Parathyroid adenoma (tissue), 2 donors: Measurements from ENCODE around the gene BIRC7.

ENCODE experiments used
- H2AFZ ChIP-seq: fragments of 300-600 bp; sonication (generic); one replicate; pipeline ENCODE4 v1.7.0; 2017; ENCODE audit warnings: antibody characterized with exemption, mild to moderate bottlenecking
- H3K27ac ChIP-seq: fragments of 300-600 bp; sonication (generic); one replicate; pipeline ENCODE4 v1.7.0; 2017
- H3K27me3 ChIP-seq: fragments of 300-600 bp; sonication (generic); one replicate; pipeline ENCODE4 v1.7.0; 2017; ENCODE audit warnings: low read length; ENCODE audit not compliant: control insufficient read depth, insufficient read depth
- H3K36me3 ChIP-seq: fragments of 300-600 bp; sonication (generic); one replicate; pipeline ENCODE4 v1.7.0; 2017; ENCODE audit warnings: low read length; ENCODE audit not compliant: control insufficient read depth, insufficient read depth
- H3K4me1 ChIP-seq: fragments of 300-600 bp; sonication (generic); one replicate; pipeline ENCODE4 v1.7.0; 2017; ENCODE audit warnings: control low read depth
- H3K4me2 ChIP-seq: fragments of 300-600 bp; sonication (generic); one replicate; pipeline ENCODE4 v1.7.0; 2017; ENCODE audit warnings: low read length
- H3K4me3 ChIP-seq: fragments of 300-600 bp; sonication (generic); one replicate; pipeline ENCODE4 v1.7.0; 2017; ENCODE audit warnings: low read depth, low read length
- H3K79me2 ChIP-seq: fragments of 300-600 bp; sonication (generic); one replicate; pipeline ENCODE4 v1.7.0; 2017; ENCODE audit warnings: control low read depth
- H3K9ac ChIP-seq: fragments of 300-600 bp; sonication (generic); one replicate; pipeline ENCODE4 v1.7.0; 2017; ENCODE audit warnings: mild to moderate bottlenecking
- H3K9me3 ChIP-seq: fragments of 300-600 bp; sonication (generic); one replicate; pipeline ENCODE4 v1.7.0; 2017; ENCODE audit warnings: low read length; ENCODE audit not compliant: control insufficient read depth
- CTCF ChIP-seq: fragments of 300-600 bp; sonication (generic); IDR thresholded peaks from one replicate; pipeline ENCODE4 v1.7.0; 2017; ENCODE audit warnings: antibody characterized with exemption, mild to moderate bottlenecking
- donor health status: primary hyperparathyroidism.

Gene BIRC7

GRCh38 chr20:63235399-63235983 is at the start of gene BIRC7:
Gene BIRC7 (plus strand): TSS chr20:63235905. CDS start chr20:63236097, 192 bp downstream.
- Histone ChIP-seq H3K79me2 (no peaks in the 10 kb centered on the region), H3K9ac (no peak within 1 kb of the TSS), H3K27ac (no peak within 1 kb of the TSS), H3K4me2 (no peak within 1 kb of the TSS), H2AFZ (no peak within 1 kb of the TSS), H3K4me3 (no peak within 1 kb of the TSS), H3K4me1 (no peaks in the 10 kb centered on the region), H3K36me3 (no peaks in the 10 kb centered on the region), H3K9me3 (no peaks in the 10 kb centered on the region), H3K27me3 (no peaks in the 10 kb centered on the region)
- no peak for TF ChIP-seq CTCF

DNA sequence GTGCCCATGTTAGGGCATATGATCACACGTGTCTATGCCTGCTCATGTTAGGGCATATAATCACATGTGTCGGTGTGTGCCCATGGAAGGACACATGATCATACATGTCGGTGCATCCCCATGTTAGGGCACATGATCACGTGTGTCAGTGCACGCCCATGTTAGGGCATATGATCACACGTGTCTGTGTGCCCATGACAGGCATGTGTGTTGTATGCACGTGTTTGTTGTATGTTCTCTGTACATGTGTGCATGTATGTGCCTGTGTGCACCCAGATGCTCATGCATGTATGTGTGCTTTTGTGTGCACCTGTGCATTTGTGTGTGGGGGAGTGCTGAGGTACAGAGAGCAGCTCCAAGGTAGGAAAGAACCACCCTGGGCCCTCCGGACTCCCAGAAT is 49.6 kb upstream of the BIRC7 start:
- Histone ChIP-seq H3K4me1 (no peaks in the 10 kb centered on the region), H3K36me3 (no peaks in the 10 kb centered on the region), H3K4me2 (no peak overlapping the region), H3K4me3 (no peak overlapping the region), H3K9ac (no peak overlapping the region), H3K79me2 (no peaks in the 10 kb centered on the region), H2AFZ (no peak overlapping the region), H3K27ac (no peak overlapping the region), H3K27me3 (no peaks in the 10 kb centered on the region), H3K9me3 (no peaks in the 10 kb centered on the region)
- no peak for TF ChIP-seq CTCF

- Histone ChIP-seq H3K4me2 (no peak overlapping the region), H3K27ac (no peak overlapping the region), H3K27me3 (no peaks in the 10 kb centered on the region), H3K4me3 (no peak overlapping the region), H3K9me3 (no peaks in the 10 kb centered on the region), H3K4me1 (no peaks in the 10 kb centered on the region), H3K79me2 (no peaks in the 10 kb centered on the region), H3K9ac (no peak overlapping the region), H3K36me3 (no peaks in the 10 kb centered on the region), H2AFZ (no peak overlapping the region)
- no peak for TF ChIP-seq CTCF
Measured at GRCh38 chr20:63186528-63187316, 49.0 kb upstream of the BIRC7 start.

GRCh38 chr20:63187338-63188158 is 48.2 kb upstream of the BIRC7 start:
- no peak overlapping the region for H3K27ac ChIP-seq
- no peaks in the 10 kb centered on the region for H3K36me3 ChIP-seq
- TF ChIP-seq CTCF = no peak
- no peaks in the 10 kb centered on the region for H3K9me3 ChIP-seq
- no peak overlapping the region for H3K9ac ChIP-seq
- H3K4me3 ChIP-seq = no peak overlapping the region
- H3K4me2 ChIP-seq = no peak overlapping the region
- H3K4me1 ChIP-seq = no peaks in the 10 kb centered on the region
- no peaks in the 10 kb centered on the region for H3K27me3 ChIP-seq
- H2AFZ ChIP-seq = no peak overlapping the region
- H3K79me2 ChIP-seq = no peaks in the 10 kb centered on the region
